Uterus (tissue), 2 donors: ENCODE results near the gene AAK1.

Source experiments
- POLR2A ChIP-seq, 2 donors: fragments of 450-650 bp; IDR thresholded peaks; one replicate each; pipeline ENCODE4 v1.6.1; 2016; ENCODE audit warnings: antibody characterized with exemption in 2 of 2, mild to moderate bottlenecking in 1 of 2, moderate library complexity in 1 of 2
- TF ChIP-seq, protein P1 (sequence below), 4 experiments: fragments of 200-600 bp in 2 of 4; fragments of 450-650 bp in 2 of 4; sonication (generic) in 2 of 4; IDR thresholded peaks; one replicate each; pipeline ENCODE4 v1.5.1; 2016 to 2019; ENCODE audit warnings: antibody characterized with exemption in 4 of 4, mild to moderate bottlenecking in 2 of 4, moderate library complexity in 1 of 4

DNA sequence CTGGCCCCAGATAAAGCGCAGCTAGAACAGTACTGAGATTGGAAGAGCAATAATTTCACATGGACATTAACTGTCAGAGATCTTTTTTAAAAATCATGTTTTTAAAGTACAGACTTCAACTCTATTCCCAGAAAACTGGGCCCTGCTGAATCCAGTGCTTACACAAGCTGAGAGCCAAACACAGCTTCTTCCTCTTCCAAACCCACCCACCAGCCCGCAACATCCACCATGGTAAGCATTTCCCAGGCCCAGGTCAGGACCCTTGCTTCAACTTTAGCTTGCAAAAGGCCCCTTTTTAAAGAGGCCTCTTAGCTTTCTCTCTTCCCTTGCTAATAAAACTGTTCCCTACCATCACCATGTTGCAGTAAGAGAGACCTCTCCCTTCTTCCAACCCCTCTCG, 2.1 kb downstream of the AAK1 start:
- TF ChIP-seq, protein P1, sequence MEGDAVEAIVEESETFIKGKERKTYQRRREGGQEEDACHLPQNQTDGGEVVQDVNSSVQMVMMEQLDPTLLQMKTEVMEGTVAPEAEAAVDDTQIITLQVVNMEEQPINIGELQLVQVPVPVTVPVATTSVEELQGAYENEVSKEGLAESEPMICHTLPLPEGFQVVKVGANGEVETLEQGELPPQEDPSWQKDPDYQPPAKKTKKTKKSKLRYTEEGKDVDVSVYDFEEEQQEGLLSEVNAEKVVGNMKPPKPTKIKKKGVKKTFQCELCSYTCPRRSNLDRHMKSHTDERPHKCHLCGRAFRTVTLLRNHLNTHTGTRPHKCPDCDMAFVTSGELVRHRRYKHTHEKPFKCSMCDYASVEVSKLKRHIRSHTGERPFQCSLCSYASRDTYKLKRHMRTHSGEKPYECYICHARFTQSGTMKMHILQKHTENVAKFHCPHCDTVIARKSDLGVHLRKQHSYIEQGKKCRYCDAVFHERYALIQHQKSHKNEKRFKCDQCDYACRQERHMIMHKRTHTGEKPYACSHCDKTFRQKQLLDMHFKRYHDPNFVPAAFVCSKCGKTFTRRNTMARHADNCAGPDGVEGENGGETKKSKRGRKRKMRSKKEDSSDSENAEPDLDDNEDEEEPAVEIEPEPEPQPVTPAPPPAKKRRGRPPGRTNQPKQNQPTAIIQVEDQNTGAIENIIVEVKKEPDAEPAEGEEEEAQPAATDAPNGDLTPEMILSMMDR (IDR thresholded peaks at IDR 0.05) = no peak
- no peak for TF ChIP-seq POLR2A (IDR thresholded peaks at IDR 0.05)
